Body of pancreas (tissue), 4 donors: ENCODE data around the gene ADCY7. TPM values are rescaled to one million over a fixed set of nuclear protein-coding genes. Genes with fewer than 3 reads are reported as not detected.

Experiments
- ATAC-seq: fragments of 150-250 bp; one replicate; pipeline ENCODE4 v1.9.1; 2016
- DNase-seq, 4 donors: peaks; one replicate each; pipeline ENCODE4 v3.0.0-alpha.2; 2019
- H3K27ac ChIP-seq, 4 donors: fragments of 200-600 bp; sonication (generic); 1 replicate in 3 of 4; 2 replicates in 1 of 4; pipeline versions ENCODE4 v1.5.1 to v1.6.1; 2016 to 2019; ENCODE audit warnings: mild to moderate bottlenecking in 1 of 4, mixed read lengths in 1 of 4, moderate library complexity in 1 of 4
- H3K27me3 ChIP-seq, 2 donors: fragments of 200-600 bp; sonication (generic); one replicate each; pipeline ENCODE4 v1.6.0; 2016; ENCODE audit warnings: mild to moderate bottlenecking in 1 of 2
- H3K36me3 ChIP-seq, 2 donors: fragments of 200-600 bp; sonication (generic); replicated peaks in 1 of 2; 2 replicates each; pipeline ENCODE4 v1.5.1; 2016; ENCODE audit warnings: low read depth in 2 of 2; ENCODE audit not compliant: insufficient read depth in 1 of 2
- H3K4me1 ChIP-seq: fragments of 200-600 bp; sonication (generic); one replicate; pipeline ENCODE4 v1.6.0; 2016
- H3K4me3 ChIP-seq, 2 donors: fragments of 200-600 bp; sonication (generic); 1 replicate in 1 of 2; 2 replicates in 1 of 2; pipeline ENCODE4 v1.5.1; 2016 to 2019
- H3K9me3 ChIP-seq, 3 donors: fragments of 200-600 bp; sonication (generic); 1 replicate in 2 of 3; 2 replicates in 1 of 3; pipeline ENCODE4 v1.5.1; 2016
- POLR2A ChIP-seq, 3 donors: fragments of 450-650 bp; IDR thresholded peaks; one replicate each; pipeline ENCODE4 v1.6.1; 2016; ENCODE audit warnings: antibody characterized with exemption in 3 of 3, mild to moderate bottlenecking in 2 of 3
- WGBS, 2 donors: methylation state at CpG; one replicate each; pipeline ENCODE4 v1.1.5; 2017; 5-methylcytosine and 5-hydroxymethylcytosine counted together
- intact Hi-C: fragments of 100-400 bp; cut with DNase I; formaldehyde crosslinking; loops from one replicate; pipeline ENCODE4 v1.15.1; 2023
- total RNA-seq, 2 donors: library from RNA; depleted of rRNA; stranded (reverse); fragments of >200 nt; gene quantifications; one replicate each; pipeline ENCODE4 v1.1.0, GENCODE V29; 2016
- TF ChIP-seq, protein P1 (sequence below), 7 experiments: fragments of 450-650 bp in 4 of 7; fragments of 200-600 bp in 3 of 7; sonication (generic) in 3 of 7; IDR thresholded peaks; one replicate each; pipeline ENCODE4 v1.5.1; 2016 to 2019; ENCODE audit warnings: antibody characterized with exemption in 7 of 7

Gene ADCY7
- total RNA-seq, 2 donors from 2014 or later: 4.9 to 8.6 TPM

DNA sequence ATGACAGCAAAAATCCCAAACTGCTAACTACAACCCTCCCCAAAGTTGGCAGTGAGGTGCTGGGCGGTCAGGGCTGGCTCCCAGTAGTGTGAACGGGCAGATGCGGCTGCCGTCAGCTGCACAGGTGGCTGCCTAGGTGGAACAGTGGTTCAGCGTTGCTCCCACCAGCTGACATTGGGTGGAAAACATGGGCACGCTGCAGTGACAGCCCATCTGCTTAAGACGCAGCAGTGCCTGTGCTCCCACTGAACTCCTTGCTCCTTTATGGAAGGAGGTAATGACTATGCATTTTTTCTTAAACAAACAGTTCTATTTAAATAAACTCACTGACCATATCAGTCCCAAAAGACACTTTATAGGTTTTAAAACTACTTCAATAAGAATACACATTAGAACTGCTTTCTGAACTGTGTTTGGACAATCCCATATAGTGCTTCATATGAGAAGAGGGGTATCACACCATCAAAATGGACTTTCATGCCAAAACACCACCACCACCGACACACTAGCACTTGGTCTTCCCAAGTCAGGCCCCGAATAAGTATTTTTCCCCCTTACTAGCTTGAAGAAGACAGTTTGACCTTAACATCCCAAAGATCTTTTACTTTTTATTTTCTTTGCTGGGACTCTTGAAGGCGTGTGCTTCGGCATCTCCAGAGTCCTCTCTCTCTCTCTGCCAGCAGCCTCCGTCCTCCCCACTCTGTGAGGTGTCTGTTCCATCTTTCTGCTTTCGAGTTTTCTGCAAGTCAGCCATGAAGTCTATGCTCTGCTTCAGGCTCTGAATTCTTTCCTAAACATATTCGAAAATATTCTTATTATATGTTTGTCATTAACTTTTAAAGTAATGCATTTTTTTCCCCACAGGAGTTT, 68.0 kb downstream of the ADCY7 start:
- TF ChIP-seq, protein P1, sequence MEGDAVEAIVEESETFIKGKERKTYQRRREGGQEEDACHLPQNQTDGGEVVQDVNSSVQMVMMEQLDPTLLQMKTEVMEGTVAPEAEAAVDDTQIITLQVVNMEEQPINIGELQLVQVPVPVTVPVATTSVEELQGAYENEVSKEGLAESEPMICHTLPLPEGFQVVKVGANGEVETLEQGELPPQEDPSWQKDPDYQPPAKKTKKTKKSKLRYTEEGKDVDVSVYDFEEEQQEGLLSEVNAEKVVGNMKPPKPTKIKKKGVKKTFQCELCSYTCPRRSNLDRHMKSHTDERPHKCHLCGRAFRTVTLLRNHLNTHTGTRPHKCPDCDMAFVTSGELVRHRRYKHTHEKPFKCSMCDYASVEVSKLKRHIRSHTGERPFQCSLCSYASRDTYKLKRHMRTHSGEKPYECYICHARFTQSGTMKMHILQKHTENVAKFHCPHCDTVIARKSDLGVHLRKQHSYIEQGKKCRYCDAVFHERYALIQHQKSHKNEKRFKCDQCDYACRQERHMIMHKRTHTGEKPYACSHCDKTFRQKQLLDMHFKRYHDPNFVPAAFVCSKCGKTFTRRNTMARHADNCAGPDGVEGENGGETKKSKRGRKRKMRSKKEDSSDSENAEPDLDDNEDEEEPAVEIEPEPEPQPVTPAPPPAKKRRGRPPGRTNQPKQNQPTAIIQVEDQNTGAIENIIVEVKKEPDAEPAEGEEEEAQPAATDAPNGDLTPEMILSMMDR (IDR thresholded peaks at IDR 0.05): no peak
- Histone ChIP-seq H3K4me3 (no peak overlapping the region), H3K4me1 (no peaks in the 10 kb centered on the region), H3K27ac (no peak overlapping the region), H3K9me3 (no peaks in the 10 kb centered on the region), H3K36me3 (peaks cover 0 to 7% of the 10 kb centered on the region in 2 donors), H3K27me3 (no peaks in the 10 kb centered on the region)
- intact Hi-C loops: no loop called here
- ATAC-seq (no peak), DNase-seq (no peak)
- WGBS, 2 donors: 77 to 80% methylated on average over 14 of the region's 14 CpGs

DNA sequence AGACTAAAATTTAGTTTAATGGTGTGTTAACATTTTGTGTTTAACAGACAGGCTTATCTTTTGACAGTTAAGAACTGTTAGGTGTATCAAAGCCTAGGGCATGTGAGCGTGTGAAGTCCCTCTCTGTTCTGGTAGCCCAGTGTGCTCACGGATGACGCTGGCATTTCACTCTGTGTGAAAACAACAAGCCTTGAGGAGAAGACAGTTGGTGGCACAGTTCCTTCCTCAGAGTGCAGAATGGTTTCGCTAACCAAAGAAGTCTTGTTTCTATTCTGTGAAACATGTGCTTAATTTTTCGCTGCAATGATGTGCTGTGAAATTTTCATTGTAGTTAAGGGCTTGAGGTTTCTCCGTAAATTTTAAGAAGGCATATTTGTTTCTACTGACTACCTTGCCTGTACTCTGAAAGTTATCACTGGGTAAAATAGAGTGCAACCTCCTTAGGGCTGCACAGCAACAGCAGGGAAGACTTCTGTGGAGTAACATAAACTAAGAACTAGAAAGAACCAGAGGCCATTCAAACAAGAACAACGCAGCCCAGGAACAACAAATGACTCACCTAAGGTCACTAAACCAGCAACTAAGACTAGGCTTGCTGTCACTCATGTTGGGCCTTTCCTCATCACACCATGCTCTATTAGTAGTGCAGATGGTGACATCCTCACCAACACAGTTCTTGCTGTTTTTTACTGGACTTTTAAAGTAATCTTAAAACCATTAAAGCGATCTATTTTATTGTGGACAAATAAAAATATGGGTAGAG, 69.0 kb downstream of the ADCY7 start:
- no peaks in the 10 kb centered on the region for H3K9me3 ChIP-seq
- ATAC-seq (no peak), DNase-seq (no peak)
- no peak for TF ChIP-seq POLR2A (IDR thresholded peaks at IDR 0.05)
- TF ChIP-seq, protein P1 (IDR thresholded peaks at IDR 0.05): no peak
- no peak overlapping the region for H3K4me3 ChIP-seq
- no peaks in the 10 kb centered on the region for H3K4me1 ChIP-seq
- H3K27me3 ChIP-seq: no peaks in the 10 kb centered on the region
- H3K36me3 ChIP-seq: peaks cover 0 to 7% of the 10 kb centered on the region in 2 donors
- intact Hi-C loops: no loop called here
- 70 to 92% methylated on average over 8 of the region's 8 CpGs for WGBS, 2 donors
- H3K27ac ChIP-seq: no peak overlapping the region

DNA sequence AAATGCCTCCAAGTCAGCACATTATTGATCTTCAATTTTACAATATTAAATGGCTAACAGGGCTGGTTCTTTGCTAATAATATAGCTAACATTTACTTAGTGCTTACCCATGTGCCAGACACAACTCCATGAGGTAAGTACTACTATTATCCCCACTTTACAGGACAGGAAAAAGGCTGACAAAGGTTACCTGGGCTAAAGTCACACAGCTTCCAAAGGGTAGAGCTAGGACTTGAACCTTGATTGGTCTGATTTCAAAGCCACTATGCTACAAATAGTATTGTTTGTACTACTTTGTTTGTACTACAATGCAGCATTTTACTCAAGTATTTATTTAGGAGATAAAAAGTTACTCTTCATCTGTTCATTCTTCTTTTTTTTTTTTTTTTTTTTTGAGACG, 70.5 kb downstream of the ADCY7 start:
- Histone ChIP-seq H3K36me3 (peaks cover 0 to 7% of the 10 kb centered on the region in 2 donors), H3K9me3 (no peaks in the 10 kb centered on the region), H3K27ac (no peak overlapping the region), H3K4me3 (no peak overlapping the region), H3K27me3 (no peaks in the 10 kb centered on the region), H3K4me1 (no peaks in the 10 kb centered on the region)
- intact Hi-C loops: no loop called here
- TF ChIP-seq, protein P1 (IDR thresholded peaks at IDR 0.05): no peak
- no peak for TF ChIP-seq POLR2A (IDR thresholded peaks at IDR 0.05)
- no peak for DNase-seq
- ATAC-seq: no peak
- WGBS, 2 donors: 56 to 63% methylated on average over 1 of the region's 1 CpG

DNA sequence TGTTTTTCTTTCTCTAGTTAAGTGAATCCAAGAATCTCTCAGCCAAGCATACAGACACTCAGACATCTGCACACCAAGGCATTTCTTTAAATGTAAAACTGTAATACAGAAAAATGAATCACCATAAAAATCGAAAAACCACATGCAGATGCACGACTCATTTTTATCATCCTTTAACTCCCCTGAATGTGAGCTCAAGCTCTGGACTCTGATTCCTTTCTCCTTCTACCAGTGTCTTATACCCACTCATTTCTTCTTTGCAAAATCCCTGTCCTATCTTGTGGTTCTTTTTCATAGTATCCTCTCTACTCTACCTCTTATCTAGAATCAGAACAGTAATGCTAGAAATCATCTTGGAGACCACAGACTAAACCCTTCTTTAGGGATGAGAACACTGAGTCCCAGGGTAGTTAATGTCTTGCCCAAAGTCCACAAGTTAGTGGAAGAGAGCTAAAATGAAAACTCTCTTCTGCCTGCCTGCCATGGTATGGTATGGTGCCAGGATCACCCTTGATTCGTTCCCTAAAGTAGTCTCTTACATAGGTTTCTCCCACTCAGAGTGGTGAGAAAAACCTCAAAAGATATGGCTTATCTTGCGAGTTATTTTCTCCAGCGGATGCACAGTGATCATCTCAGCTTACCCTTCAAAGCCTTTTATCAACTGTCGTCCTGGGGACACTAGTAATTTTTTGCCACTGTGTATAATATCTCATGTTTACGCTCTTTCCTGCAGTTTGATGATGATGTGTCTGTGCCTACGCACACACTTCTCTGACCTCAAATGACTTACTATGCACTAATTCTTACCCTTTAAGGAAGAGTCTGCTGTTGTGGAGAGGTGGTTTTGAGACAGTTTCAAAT, 72.2 kb downstream of the ADCY7 start:
- TF ChIP-seq POLR2A (IDR thresholded peaks at IDR 0.05): no peak
- TF ChIP-seq, protein P1 (IDR thresholded peaks at IDR 0.05): no peak
- no peaks in the 10 kb centered on the region for H3K27me3 ChIP-seq
- peaks cover 0 to 9% of the 10 kb centered on the region in 2 donors for H3K36me3 ChIP-seq
- intact Hi-C loops: no loop called here
- no peaks in the 10 kb centered on the region for H3K9me3 ChIP-seq
- ATAC-seq: no peak
- no peaks in the 10 kb centered on the region for H3K4me1 ChIP-seq
- no peak overlapping the region for H3K27ac ChIP-seq
- DNase-seq: no peak
- 80 to 84% methylated on average over 8 of the region's 8 CpGs for whole genome bisulfite sequencing, 2 donors
- no peak overlapping the region for H3K4me3 ChIP-seq
